ENCODE results near the gene CYB561D1.

DNA sequence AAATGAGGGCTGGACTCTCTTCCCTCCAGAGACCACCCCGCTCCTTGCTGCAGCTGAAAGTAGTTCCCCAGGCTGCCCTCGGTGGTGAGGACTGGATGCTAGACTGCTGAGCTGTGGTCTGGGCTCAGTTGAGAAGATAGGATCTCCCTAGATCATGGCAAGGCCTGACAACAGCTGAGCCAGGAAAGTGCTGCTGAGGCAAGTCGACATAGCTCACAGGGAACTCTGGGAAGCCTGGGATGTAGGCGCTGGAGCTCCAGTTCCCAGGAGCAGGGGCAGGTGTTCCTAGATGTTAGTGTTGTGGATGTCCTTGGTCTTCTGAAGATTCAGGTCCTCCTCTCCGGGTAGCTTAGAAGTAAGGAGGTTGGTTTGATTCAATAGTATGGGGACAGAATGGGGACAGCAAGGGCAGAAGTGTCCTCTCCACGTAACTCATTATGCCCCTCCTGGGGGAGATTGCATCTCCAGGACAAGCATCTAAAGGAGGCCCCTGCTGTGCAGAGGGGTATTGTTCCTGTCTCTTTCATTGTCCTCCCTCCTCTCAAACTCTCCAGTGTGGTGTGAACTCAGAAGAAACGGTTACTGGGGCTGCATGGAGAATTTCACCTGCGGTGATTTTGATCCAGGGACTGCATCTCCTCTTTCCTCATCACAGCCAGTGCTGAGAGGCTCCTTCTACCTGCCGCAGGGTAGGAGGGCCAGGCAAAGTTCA, 3.7 kb downstream of the CYB561D1 start:
- TF ChIP-seq CTCF (IDR thresholded peaks at IDR 0.05) = no peak
- TF ChIP-seq POLR2A (IDR thresholded peaks at IDR 0.05) = no peak
